KMS-11 (cell line): ENCODE data around the gene POU2AF1.
"Not testable (repeated sequence)": the region's sequence is repeated elsewhere in the genome, so short reads cannot be mapped to it uniquely, and the experiment has no call there.

Source experiments
- H2AFZ ChIP-seq: fragments of 200-600 bp; sonication (generic); 2 replicates; pipeline ENCODE4 v1.6.1; 2016; ENCODE audit warnings: antibody characterized with exemption, mixed run types, low read depth
- H3K27ac ChIP-seq: fragments of 200-600 bp; sonication (generic); 2 replicates; pipeline ENCODE4 v1.6.1; 2016; ENCODE audit warnings: mild to moderate bottlenecking, mixed run types
- H3K27me3 ChIP-seq: fragments of 200-600 bp; sonication (generic); 2 replicates; pipeline ENCODE4 v1.6.1; 2017; ENCODE audit warnings: mild to moderate bottlenecking, low read depth, mixed run types, moderate library complexity; ENCODE audit not compliant: insufficient read depth
- H3K36me3 ChIP-seq: fragments of 200-600 bp; sonication (generic); 2 replicates; pipeline ENCODE4 v1.6.1; 2017; ENCODE audit warnings: mild to moderate bottlenecking, mixed run types; ENCODE audit not compliant: insufficient read depth
- H3K4me1 ChIP-seq: fragments of 200-600 bp; sonication (generic); 2 replicates; pipeline ENCODE4 v1.6.1; 2016; ENCODE audit warnings: mild to moderate bottlenecking, low read depth, mixed run types; ENCODE audit not compliant: poor library complexity, severe bottlenecking
- H3K4me2 ChIP-seq: fragments of 200-600 bp; sonication (generic); 2 replicates; pipeline ENCODE4 v1.7.0; 2016; ENCODE audit warnings: mild to moderate bottlenecking, mixed run types
- H3K4me3 ChIP-seq: fragments of 200-600 bp; sonication (generic); IDR thresholded peaks from 2 replicates; pipeline ENCODE4 v1.6.1; 2017; ENCODE audit warnings: low read depth, low read length, mixed read lengths; ENCODE audit not compliant: insufficient read depth
- H3K79me2 ChIP-seq: fragments of 200-600 bp; sonication (generic); 2 replicates; pipeline ENCODE4 v1.6.1; 2016; ENCODE audit warnings: low read depth, mixed run types; ENCODE audit not compliant: insufficient read depth
- H3K9ac ChIP-seq: fragments of 200-600 bp; sonication (generic); 2 replicates; pipeline ENCODE4 v1.6.1; 2016; ENCODE audit warnings: mild to moderate bottlenecking, mixed run types
- H4K20me1 ChIP-seq: fragments of 200-600 bp; sonication (generic); 2 replicates; pipeline ENCODE4 v1.6.1; 2016; ENCODE audit warnings: mild to moderate bottlenecking, mixed run types; ENCODE audit not compliant: insufficient read depth
- CTCF ChIP-seq: fragments of 200-600 bp; sonication (generic); conservative IDR thresholded peaks from 2 replicates; pipeline ENCODE4 v1.6.1; 2017; ENCODE audit warnings: low read depth, mild to moderate bottlenecking, antibody characterized with exemption, low read length, moderate library complexity, mixed read lengths

POU2AF1 gene

GRCh38 chr11:111399187-111400031, 20.3 kb upstream of the POU2AF1 start:
- Histone ChIP-seq H3K4me3 (no peak overlapping the region), H3K27me3 (no peaks in the 10 kb centered on the region), H3K79me2 (no peaks in the 10 kb centered on the region), H3K27ac (no peak overlapping the region), H3K4me1 (no peaks in the 10 kb centered on the region), H4K20me1 (no peaks in the 10 kb centered on the region), H3K36me3 (no peaks in the 10 kb centered on the region), H3K9ac (no peak overlapping the region), H3K4me2 (no peak overlapping the region), H2AFZ (no peak overlapping the region)
- no peak for TF ChIP-seq CTCF

- Histone ChIP-seq H3K79me2 (no peaks in the 10 kb centered on the region), H3K27me3 (no peaks in the 10 kb centered on the region), H3K9ac (no peak overlapping the region), H3K27ac (no peak overlapping the region), H3K36me3 (no peaks in the 10 kb centered on the region), H4K20me1 (no peaks in the 10 kb centered on the region), H3K4me1 (peaks cover 18% of the 10 kb centered on the region), H3K4me2 (no peak overlapping the region), H3K4me3 (no peak overlapping the region), H2AFZ (no peak overlapping the region)
- no peak for TF ChIP-seq CTCF
Observed at GRCh38 chr11:111397034-111397433, 18.0 kb upstream of the POU2AF1 start.

- Histone ChIP-seq H3K27me3 (no peaks in the 10 kb centered on the region), H3K9ac (no peak overlapping the region), H3K4me1 (peaks cover 31% of the 10 kb centered on the region), H3K4me3 (no peak overlapping the region), H3K4me2 (no peak overlapping the region), H2AFZ (no peak overlapping the region), H3K27ac (no peak overlapping the region), H4K20me1 (no peaks in the 10 kb centered on the region), H3K36me3 (no peaks in the 10 kb centered on the region), H3K79me2 (no peaks in the 10 kb centered on the region)
- TF ChIP-seq CTCF: no peak
Observed at GRCh38 chr11:111395749-111396148, 16.7 kb upstream of the POU2AF1 start.

GRCh38 chr11:111395081-111395480, 16.0 kb upstream of the POU2AF1 start:
- H3K27me3 ChIP-seq: no peaks in the 10 kb centered on the region
- H4K20me1 ChIP-seq: no peaks in the 10 kb centered on the region
- no peak overlapping the region for H3K4me2 ChIP-seq
- no peaks in the 10 kb centered on the region for H3K36me3 ChIP-seq
- H2AFZ ChIP-seq: no peak overlapping the region
- H3K4me3 ChIP-seq: no peak overlapping the region
- H3K4me1 ChIP-seq: peaks cover 38% of the 10 kb centered on the region
- no peaks in the 10 kb centered on the region for H3K79me2 ChIP-seq
- H3K27ac ChIP-seq: no peak overlapping the region
- no peak overlapping the region for H3K9ac ChIP-seq
- TF ChIP-seq CTCF: no peak

GRCh38 chr11:111394147-111394546, 15.1 kb upstream of the POU2AF1 start:
- H3K36me3 ChIP-seq, H3K27me3 ChIP-seq, H4K20me1 ChIP-seq, H3K79me2 ChIP-seq, H3K27ac ChIP-seq, H3K4me3 ChIP-seq, H2AFZ ChIP-seq, H3K9ac ChIP-seq, H3K4me2 ChIP-seq: not testable (repeated sequence)
- H3K4me1 ChIP-seq: peaks cover 47% of the 10 kb centered on the region
